Heart left ventricle (tissue), 16 donors: ENCODE measurements around the gene HIC1. TPM values are rescaled to one million over a fixed set of nuclear protein-coding genes. Genes with fewer than 3 reads are reported as not detected.

ENCODE experiments used
- ATAC-seq, 4 donors: fragments of 200-7000 bp; cut with Tn5 transposase; one replicate each; pipeline ENCODE4 v1.9.1; 2020 to 2022; ENCODE audit warnings: moderate library complexity in 4 of 4, mild to moderate bottlenecking in 3 of 4, moderate number of reproducible peaks in 1 of 4
- DNase-seq, 5 donors: peaks; one replicate each; pipeline ENCODE4 v3.0.0-alpha.2; 2020
- H3K27ac ChIP-seq, 12 donors: fragments of 200-600 bp; sonication (generic) in 4 of 12; one replicate each; pipeline versions ENCODE4 v1.5.0 to v1.8.0; 2016 to 2022; ENCODE audit warnings: mild to moderate bottlenecking in 2 of 12
- H3K27me3 ChIP-seq, 9 donors: fragments of 200-600 bp; sonication (generic) in 2 of 9; one replicate each; pipeline versions ENCODE4 v1.5.1 to v1.8.0; 2016 to 2022; ENCODE audit warnings: mild to moderate bottlenecking in 3 of 9
- H3K36me3 ChIP-seq, 9 donors: fragments of 200-600 bp; sonication (generic) in 2 of 9; one replicate each; pipeline versions ENCODE4 v1.5.0 to v1.8.0; 2018 to 2022; ENCODE audit warnings: mild to moderate bottlenecking in 2 of 9
- H3K4me1 ChIP-seq, 12 donors: fragments of 200-600 bp; sonication (generic) in 4 of 12; one replicate each; pipeline versions ENCODE4 v1.5.0 to v1.8.0; 2016 to 2022; ENCODE audit warnings: mild to moderate bottlenecking in 3 of 12
- H3K4me3 ChIP-seq, 12 donors: fragments of 200-600 bp; sonication (generic) in 4 of 12; one replicate each; pipeline versions ENCODE4 v1.5.0 to v1.8.0; 2017 to 2022; ENCODE audit warnings: mild to moderate bottlenecking in 9 of 12, moderate library complexity in 4 of 12
- H3K9me3 ChIP-seq, 12 donors: fragments of 200-600 bp; sonication (generic) in 4 of 12; one replicate each; pipeline versions ENCODE4 v1.5.0 to v1.8.0; 2016 to 2022; ENCODE audit warnings: mild to moderate bottlenecking in 1 of 12
- CTCF ChIP-seq, 12 donors: fragments of 200-600 bp; sonication (generic) in 4 of 12; IDR thresholded peaks; one replicate each; pipeline versions ENCODE4 v1.5.0 to v1.8.0; 2018 to 2022; ENCODE audit warnings: antibody characterized with exemption in 12 of 12, mild to moderate bottlenecking in 5 of 12
- POLR2A ChIP-seq, 2 donors: fragments of 450-650 bp; IDR thresholded peaks; one replicate each; pipeline ENCODE4 v1.6.1; 2017; ENCODE audit warnings: antibody characterized with exemption in 2 of 2, mild to moderate bottlenecking in 2 of 2, moderate library complexity in 2 of 2
- WGBS, 4 donors: extraction: QIAGEN DNeasy Blood & Tissue Kit in 2 of 4; methylation state at CpG; one replicate each; pipeline versions ENCODE4 v1.1.5 to v1.1.7; 2013 to 2018; 5-methylcytosine and 5-hydroxymethylcytosine counted together
- intact Hi-C, 10 donors: fragments of 100-400 bp; cut with DNase I; formaldehyde crosslinking; loops; one replicate each; pipeline versions ENCODE4 v1.11.1 to v1.14.2; 2022
- polyA plus RNA-seq, 2 donors: library from polyadenylated mRNA; stranded (reverse); fragments of 200-250 nt; gene quantifications; one replicate each; pipeline ENCODE4 v1.2.3, GENCODE V29; 2013
- total RNA-seq, 9 donors: library from RNA; depleted of rRNA in 2 of 9; stranded (reverse); fragments of >200 nt in 2 of 9; fragmentation: NEBNext Ultra II Directional in 3 of 9; extraction: Animal tissue kit (Norgen Biotek cat#: 25700) in 3 of 9; gene quantifications; one replicate each; pipeline versions ENCODE4 v1.1.0 to v1.2.4, GENCODE V29; 2016 to 2023
- donor health status: ischemic (EF 13 %, LVEDD 7.1; RV severe dilation, severe dysfunction).
- donor health status: healthy with polysubstance abuse.
- donor health status: DM: no; HTN: yes; CAD: no.
- donor health status: DM: no; HTN: no; CAD: no.
- donor health status: ischemic (EF 25% LVEDD 6.9; RV normal size, moderate dysfunction).
- donor health status: ischemic (EF 25% LVEDD 5.7; RV mildly dilated, moderate dysfunction).
- donor health status: healthy.
- donor health status: DM: yes; HTN: yes; CAD: no.
- donor health status: ischemic (EF 35%, LVEDD 5.7; RV mildly dilated, moderate dysfunction).
- donor health status: nonischemic (EF 11% LVEDD 7.7; RV severe dilation, severe dysfunction).
- donor health status: DM: yes; HTN: yes; CAD: no.
- donor health status: PGD.
- donor health status: ischemic (EF 29% LVEDD 5.4; RV normal size, mild dysfunction).
- donor health status: nonischemic (EF 23%, LVEDD 6.1; RV moderate dilation, normal function).

Gene HIC1
- total and polyA plus RNA-seq, 11 donors = 8.3 to 29.6 (median 14.2) TPM

- 6 to 12% (median 6%) methylated on average over 24 to 113 of the region's 113 CpGs for WGBS, 4 donors
- DNase-seq = peak; percentile 42 to 81 (median 70)
- intact Hi-C loops = loop anchor here in 8 of 10 donors (1.0 to 10.0 kb wide), 7 partner anchors 37 to 229 kb away; no protein-coding TSS in a partner anchor
- Histone ChIP-seq H3K27me3 (peaks cover 0 to 63% (median 10%) of the 10 kb centered on the region in 9 donors), H3K4me1 (peaks cover 4 to 82% (median 55%) of the 10 kb centered on the region in 12 donors), H3K27ac (peak overlapping the region; percentile 67 to 98 (median 92)), H3K9me3 (no peaks in the 10 kb centered on the region), H3K4me3 (peak overlapping the region; percentile 24 to 87 (median 70)), H3K36me3 (peaks cover 0 to 38% (median 15%) of the 10 kb centered on the region in 9 donors)
- ATAC-seq = no peak
- TF ChIP-seq CTCF (IDR thresholded peaks at IDR 0.05) = no peak
- no peak for TF ChIP-seq POLR2A (IDR thresholded peaks at IDR 0.05)
These were observed 646 bp downstream of the HIC1 start for GRCh38 chr17:2055292-2056205.

- Histone ChIP-seq H3K36me3 (peaks cover 0 to 47% (median 21%) of the 10 kb centered on the region in 9 donors), H3K27me3 (peaks cover 0 to 53% (median 10%) of the 10 kb centered on the region in 9 donors), H3K27ac (peak overlapping the region; percentile 67 to 98 (median 92)), H3K4me1 (peaks cover 0 to 82% (median 55%) of the 10 kb centered on the region in 12 donors), H3K9me3 (no peaks in the 10 kb centered on the region), H3K4me3 (peak overlapping the region; percentile 24 to 87 (median 70))
- 18 to 36% (median 21%) methylated on average over 33 to 85 of the region's 85 CpGs for WGBS, 4 donors
- TF ChIP-seq POLR2A (IDR thresholded peaks at IDR 0.05) (no peak), CTCF (IDR thresholded peaks at IDR 0.05) (peak in 1 of 12 donors; percentile 13)
- ATAC-seq (no peak), DNase-seq (peak in 3 of 5 donors; percentile 43 to 69 (median 54))
- intact Hi-C loops = loop anchor here in 3 of 10 donors (5.0 to 10.0 kb wide), 3 partner anchors 36 to 228 kb away; no protein-coding TSS in a partner anchor
These were observed 1.6 kb downstream of the HIC1 start for GRCh38 chr17:2056206-2057174.

GRCh38 chr17:2057175-2057759 lies 2.4 kb downstream of the HIC1 start:
- Histone ChIP-seq H3K9me3 (no peaks in the 10 kb centered on the region), H3K27ac (peak overlapping the region; percentile 67 to 98 (median 92)), H3K4me1 (peaks cover 0 to 84% (median 59%) of the 10 kb centered on the region in 12 donors), H3K27me3 (peaks cover 0 to 51% (median 10%) of the 10 kb centered on the region in 9 donors), H3K4me3 (peak overlapping the region; percentile 6 to 87 (median 66)), H3K36me3 (peaks cover 0 to 53% (median 21%) of the 10 kb centered on the region in 9 donors)
- peak in 1 of 5 donors; percentile 68 for DNase-seq
- ATAC-seq = no peak
- intact Hi-C loops = loop anchor here in 3 of 10 donors (5.0 to 10.0 kb wide), 3 partner anchors 35 to 228 kb away; no protein-coding TSS in a partner anchor
- no peak for TF ChIP-seq POLR2A (IDR thresholded peaks at IDR 0.05)
- TF ChIP-seq CTCF (IDR thresholded peaks at IDR 0.05) = no peak
- 3 to 17% (median 7%) methylated on average over 17 to 81 of the region's 81 CpGs for WGBS, 4 donors
